Epithelial cell of proximal tubule (primary cell): ENCODE results near the gene SLC4A3. TPM values are rescaled to one million over a fixed set of nuclear protein-coding genes. Genes with fewer than 3 reads are reported as not detected.
A peak's percentile ranks its signal among the peaks of the same experiment; 100 is the strongest.

Experiments
- DNase-seq: peaks from one replicate; pipeline ENCODE4 v3.0.0-alpha.2; 2011; ENCODE audit warnings: low read depth
- H3K4me3 ChIP-seq: 2 replicates; pipeline ENCODE4 v1.5.1; 2011; ENCODE audit warnings: low read depth, mild to moderate bottlenecking, low read length
- total RNA-seq: library from RNA; depleted of rRNA; stranded (reverse); fragments of >200 nt; gene quantifications from 2 replicates; pipeline ENCODE4 v1.2.3, GENCODE V29; 2015
- TF ChIP-seq, protein P1 (sequence below): conservative IDR thresholded peaks from 2 replicates; pipeline ENCODE4 v1.5.1; 2012; ENCODE audit warnings: low read depth, mild to moderate bottlenecking, low read length

Gene SLC4A3, protein sequence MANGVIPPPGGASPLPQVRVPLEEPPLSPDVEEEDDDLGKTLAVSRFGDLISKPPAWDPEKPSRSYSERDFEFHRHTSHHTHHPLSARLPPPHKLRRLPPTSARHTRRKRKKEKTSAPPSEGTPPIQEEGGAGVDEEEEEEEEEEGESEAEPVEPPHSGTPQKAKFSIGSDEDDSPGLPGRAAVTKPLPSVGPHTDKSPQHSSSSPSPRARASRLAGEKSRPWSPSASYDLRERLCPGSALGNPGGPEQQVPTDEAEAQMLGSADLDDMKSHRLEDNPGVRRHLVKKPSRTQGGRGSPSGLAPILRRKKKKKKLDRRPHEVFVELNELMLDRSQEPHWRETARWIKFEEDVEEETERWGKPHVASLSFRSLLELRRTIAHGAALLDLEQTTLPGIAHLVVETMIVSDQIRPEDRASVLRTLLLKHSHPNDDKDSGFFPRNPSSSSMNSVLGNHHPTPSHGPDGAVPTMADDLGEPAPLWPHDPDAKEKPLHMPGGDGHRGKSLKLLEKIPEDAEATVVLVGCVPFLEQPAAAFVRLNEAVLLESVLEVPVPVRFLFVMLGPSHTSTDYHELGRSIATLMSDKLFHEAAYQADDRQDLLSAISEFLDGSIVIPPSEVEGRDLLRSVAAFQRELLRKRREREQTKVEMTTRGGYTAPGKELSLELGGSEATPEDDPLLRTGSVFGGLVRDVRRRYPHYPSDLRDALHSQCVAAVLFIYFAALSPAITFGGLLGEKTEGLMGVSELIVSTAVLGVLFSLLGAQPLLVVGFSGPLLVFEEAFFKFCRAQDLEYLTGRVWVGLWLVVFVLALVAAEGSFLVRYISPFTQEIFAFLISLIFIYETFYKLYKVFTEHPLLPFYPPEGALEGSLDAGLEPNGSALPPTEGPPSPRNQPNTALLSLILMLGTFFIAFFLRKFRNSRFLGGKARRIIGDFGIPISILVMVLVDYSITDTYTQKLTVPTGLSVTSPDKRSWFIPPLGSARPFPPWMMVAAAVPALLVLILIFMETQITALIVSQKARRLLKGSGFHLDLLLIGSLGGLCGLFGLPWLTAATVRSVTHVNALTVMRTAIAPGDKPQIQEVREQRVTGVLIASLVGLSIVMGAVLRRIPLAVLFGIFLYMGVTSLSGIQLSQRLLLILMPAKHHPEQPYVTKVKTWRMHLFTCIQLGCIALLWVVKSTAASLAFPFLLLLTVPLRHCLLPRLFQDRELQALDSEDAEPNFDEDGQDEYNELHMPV
- 6.6 and 12.2 TPM in 2 replicates for total RNA-seq

DNA sequence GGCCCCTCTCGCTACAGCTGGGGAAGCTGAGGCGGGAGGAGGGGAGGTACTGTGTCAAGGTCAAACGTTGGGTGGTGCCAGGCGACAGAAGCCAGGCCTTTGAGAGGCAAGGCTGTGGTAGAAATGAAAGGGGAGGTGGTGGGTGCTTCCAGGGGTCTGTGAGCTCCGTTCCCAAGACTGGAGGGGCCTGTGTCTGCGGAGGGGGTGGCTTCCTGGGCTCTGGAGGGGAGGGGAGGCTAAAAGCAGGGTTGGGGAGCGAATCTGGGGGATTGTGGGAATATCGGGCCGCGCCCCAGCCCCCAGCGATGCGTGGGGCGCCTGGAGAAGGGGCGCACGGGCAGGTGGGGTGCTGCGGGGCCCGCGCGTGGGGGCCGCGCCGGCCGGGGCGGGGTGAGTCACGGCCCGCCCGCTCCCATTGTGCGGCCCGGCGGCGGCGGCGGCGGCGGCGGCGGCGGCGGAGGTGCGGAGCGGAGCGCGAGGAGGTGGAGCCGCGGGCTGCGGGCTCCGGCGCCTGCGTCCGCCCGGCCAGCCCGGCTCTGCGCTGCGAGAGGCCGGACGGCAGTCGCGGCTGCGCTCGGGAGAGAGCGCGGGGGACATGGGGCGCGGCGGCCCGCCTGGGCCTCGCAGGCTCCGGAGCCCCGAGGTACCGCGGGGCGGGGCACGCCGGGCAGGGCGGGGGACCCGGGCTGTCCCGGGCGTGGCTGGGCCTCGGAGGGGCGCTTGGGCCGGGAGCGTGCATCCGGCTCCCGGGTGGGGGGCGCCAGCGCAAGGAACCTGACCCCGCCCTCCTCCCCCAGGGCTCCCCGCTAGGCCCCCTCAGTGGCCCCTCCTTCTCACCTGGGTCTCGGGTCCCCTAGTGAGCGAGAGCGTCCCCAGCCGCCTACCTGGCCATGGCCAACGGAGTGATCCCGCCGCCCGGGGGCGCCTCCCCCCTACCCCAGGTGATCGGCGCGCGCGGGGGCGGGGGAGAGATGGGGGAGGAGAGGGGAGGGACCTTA lies at the start of gene SLC4A3:
SLC4A3 (plus strand) TSS at position 528 of the 998 bp plus-strand sequence; CDS start at position 891, 363 bp downstream.
- TF ChIP-seq, protein P1, sequence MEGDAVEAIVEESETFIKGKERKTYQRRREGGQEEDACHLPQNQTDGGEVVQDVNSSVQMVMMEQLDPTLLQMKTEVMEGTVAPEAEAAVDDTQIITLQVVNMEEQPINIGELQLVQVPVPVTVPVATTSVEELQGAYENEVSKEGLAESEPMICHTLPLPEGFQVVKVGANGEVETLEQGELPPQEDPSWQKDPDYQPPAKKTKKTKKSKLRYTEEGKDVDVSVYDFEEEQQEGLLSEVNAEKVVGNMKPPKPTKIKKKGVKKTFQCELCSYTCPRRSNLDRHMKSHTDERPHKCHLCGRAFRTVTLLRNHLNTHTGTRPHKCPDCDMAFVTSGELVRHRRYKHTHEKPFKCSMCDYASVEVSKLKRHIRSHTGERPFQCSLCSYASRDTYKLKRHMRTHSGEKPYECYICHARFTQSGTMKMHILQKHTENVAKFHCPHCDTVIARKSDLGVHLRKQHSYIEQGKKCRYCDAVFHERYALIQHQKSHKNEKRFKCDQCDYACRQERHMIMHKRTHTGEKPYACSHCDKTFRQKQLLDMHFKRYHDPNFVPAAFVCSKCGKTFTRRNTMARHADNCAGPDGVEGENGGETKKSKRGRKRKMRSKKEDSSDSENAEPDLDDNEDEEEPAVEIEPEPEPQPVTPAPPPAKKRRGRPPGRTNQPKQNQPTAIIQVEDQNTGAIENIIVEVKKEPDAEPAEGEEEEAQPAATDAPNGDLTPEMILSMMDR: no peak
- peak within 1 kb of the TSS; percentile 66 for H3K4me3 ChIP-seq
- no peak for DNase-seq

DNA sequence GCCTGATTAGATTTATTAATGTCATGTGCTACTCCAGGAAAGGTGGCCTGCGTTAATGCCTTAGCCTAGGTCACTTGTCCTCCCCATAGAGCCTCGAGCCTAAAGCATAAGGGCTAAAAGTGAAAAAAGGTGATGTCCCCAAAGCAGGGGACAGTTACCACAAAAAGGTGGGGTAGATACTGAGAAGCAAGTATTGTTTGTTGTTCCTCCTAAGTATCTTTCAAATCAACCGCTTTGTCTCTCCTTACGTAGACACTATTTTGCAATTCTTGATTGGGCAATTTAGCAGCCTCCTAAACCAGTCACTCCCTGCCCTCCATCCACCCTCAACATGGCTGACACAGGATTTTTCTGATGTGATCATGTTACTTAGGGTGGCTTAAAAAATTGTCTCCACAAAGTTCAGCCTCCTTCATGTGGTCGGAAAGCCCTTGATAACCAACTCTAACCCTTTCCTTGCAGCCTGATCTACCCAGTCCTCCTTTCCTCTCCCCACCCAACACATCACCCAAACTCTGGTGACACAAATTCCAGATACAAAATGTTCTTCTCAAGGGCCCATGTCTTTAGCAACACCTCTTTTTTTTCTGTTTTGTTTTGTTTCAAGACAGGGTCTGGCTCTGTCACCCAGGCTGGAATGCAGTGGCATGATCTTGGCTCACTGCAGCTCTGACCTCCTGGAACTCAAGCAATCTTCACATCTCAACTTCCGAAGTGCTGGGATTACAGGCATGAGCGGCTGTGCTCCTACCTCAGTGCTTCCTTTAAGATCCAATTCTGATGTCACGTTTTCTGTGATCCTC lies 48.4 kb upstream of the SLC4A3 start:
- TF ChIP-seq, protein P1: no peak
- no peak for DNase-seq
- H3K4me3 ChIP-seq: no peak overlapping the region

DNA sequence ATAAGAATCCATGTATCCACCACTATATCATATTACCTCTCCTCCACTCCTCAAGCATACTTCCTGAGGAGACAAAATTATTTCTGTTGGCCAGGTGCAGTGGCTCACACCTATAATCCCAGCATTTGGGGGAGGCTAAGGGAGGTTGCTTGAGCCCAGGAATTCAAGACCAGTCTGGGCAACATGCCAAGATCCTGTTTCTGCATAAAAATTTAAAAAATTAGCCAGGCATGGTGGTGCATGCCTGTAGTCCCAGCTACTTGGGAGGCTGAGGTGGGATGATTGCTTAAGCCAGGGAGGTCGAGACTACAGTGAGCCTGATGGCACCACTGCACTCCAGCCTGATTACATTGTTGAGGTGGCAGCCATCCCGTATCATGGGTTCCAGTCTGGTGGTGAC lies 46.1 kb upstream of the SLC4A3 start:
- H3K4me3 ChIP-seq: no peak overlapping the region
- TF ChIP-seq, protein P1: no peak
- DNase-seq: no peak

DNA sequence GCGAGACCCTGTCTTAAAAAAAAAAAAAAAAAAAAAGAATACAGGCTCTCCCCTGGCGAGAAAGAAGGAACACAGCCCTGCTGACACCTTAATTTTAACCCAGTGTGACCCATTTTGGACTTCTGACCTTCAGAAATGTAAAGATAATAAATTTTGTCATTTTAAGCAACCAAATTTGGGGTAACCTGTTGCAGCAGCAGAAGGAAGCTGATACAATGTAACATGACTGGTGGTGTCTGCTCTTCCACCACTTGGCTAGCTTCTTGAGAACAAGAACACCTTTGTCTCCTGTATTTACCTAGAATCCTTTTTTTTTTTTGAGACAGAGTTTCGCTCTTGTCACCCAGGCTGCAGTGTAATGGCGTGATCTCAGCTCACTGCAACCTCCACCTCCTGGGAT lies 36.3 kb upstream of the SLC4A3 start:
- H3K4me3 ChIP-seq: no peak overlapping the region
- DNase-seq: no peak
- TF ChIP-seq, protein P1: no peak

DNA sequence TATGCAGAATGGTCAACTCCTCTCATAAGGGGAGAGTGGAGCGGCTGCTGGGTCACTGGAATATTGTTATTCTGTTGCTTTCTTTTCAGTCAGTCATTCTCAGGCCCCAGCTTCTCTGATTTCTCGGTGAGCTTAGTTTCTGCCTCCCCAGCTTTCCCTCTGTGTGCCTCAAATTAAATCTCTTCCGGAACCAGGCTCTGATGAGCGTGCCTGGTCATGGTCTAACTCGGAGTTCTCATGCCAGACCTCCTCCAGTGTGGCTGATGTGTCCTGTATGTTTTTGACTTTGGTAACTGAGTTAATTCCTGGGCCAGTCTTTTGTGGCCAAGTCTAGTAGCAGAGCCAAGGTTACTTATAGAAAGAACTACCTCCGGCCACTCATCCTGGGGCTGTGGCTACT lies 34.7 kb upstream of the SLC4A3 start:
- TF ChIP-seq, protein P1: no peak

More for the DNA sequence above, 34.7 kb upstream of the SLC4A3 start:
- DNase-seq: no peak
- H3K4me3 ChIP-seq: no peak overlapping the region
